Measurements from ENCODE around the gene TIMM23.
"Not testable (repeated sequence)": the region's sequence is repeated elsewhere in the genome, so short reads cannot be mapped to it uniquely, and the experiment has no call there.

TIMM23 gene

GRCh38 chr10:45972106-45972812 lies at the start of gene TIMM23:
Gene TIMM23, plus strand, starts transcription at chr10:45972489. Its CDS starts 136 bp downstream, at chr10:45972625.
- DNase-seq (ENCODE audit: low spot score), result peak; percentile 83

DNA sequence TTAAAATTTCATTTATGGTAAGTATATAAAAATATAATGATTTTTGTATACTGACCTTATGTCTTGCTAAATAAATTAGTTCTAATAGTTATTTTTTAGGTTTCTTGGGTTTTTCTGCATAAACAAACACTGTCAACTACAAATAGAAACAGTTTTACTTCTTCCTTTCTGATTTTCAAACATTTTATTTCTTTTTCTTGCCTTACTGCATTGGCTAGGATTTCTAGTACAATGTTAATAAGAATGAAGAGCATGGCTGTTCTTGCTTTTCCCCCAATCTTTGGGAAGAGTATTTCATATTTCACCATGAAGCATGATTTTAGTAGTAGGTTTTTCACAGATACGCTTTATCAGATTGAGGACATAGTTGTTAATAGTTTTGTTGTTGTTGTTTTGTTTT lies 45.5 kb upstream of the TIMM23 start:
- not testable (repeated sequence) for DNase-seq (ENCODE audit: low spot score)

DNA sequence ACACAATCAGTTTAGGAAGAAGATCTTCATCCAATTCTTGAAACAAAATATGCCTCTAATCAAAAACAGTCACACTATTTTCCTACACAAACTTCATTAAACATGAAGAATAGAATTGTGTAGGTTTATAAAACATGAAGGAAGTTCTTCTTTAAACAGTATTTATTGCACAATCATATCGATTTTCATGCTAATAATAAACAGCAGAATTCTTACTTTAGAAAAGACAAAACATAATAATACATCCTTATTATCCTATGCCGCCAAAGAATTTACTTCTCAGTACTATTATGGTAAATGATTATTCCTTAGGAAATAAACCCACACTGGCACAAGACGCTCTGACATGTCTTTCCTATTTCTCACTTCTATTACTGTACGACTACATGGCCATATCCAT lies 41.0 kb upstream of the TIMM23 start:
- DNase-seq (ENCODE audit: low spot score), result not testable (repeated sequence)

DNA sequence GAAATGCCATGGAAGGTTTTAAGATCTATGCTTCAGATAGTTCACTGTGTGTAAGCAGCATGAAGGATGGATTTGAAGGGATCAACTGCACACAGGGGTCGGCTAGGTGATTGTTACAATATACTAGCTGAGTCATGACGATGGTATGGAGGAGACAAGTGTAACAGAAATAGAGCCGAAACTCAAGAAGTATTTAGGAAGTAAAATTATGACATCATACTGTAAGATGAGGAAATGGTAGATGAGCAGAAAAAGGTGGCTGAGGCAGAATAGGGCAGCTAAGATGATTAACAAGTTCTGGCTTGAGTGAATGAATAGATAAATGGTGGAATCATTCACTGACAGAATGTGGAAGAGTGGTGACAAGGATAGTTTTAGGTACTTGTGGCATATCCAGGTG lies 37.5 kb upstream of the TIMM23 start:
- not testable (repeated sequence) for DNase-seq (ENCODE audit: low spot score)

DNA sequence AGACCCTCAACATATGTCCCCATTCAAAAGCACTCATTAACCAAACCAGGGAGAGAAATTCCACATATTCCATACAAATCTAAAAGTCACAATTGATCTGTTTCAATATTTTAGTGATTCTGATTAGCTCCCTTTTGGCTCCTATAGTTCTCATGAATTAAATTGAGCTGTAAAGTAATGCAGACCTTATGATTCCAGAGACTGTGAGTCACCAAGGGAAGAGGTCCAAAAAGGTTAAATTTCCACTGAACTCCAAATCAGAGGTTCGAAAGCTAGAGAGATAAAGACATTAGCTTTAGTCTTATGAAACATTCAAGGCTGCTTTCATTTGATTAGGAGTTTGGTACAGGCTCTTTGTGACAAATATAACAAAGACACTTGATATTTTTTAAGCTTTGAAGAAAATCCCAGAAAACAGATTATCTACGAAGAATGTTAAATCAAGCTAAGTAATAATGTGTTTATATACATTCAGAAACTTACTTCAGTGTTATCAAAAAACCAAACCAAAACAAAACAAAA lies 33.1 kb upstream of the TIMM23 start:
- DNase-seq (ENCODE audit: low spot score), result not testable (repeated sequence)

- not testable (repeated sequence) for DNase-seq (ENCODE audit: low spot score)
Observed at GRCh38 chr10:45941196-45941595, 31.1 kb upstream of the TIMM23 start.

DNA sequence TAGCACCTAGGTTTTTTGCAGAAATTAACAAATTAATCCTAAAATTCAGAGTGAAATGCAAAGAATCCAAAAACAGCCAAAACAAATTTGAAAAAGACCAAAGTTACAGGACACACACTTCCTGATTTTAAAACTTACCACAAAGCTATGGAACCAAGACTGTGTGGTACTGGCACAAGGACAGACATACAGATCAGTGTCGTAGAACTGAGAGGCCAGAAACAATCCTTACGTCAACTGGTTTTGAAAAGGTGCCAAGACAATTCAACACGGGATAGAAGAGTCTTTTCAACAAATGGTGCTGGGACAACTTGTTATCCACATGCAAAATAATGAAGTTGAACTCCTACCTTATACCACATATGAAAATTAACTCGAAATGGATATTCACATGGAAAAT lies 26.8 kb upstream of the TIMM23 start:
- DNase-seq (ENCODE audit: low spot score), result not testable (repeated sequence)

DNA sequence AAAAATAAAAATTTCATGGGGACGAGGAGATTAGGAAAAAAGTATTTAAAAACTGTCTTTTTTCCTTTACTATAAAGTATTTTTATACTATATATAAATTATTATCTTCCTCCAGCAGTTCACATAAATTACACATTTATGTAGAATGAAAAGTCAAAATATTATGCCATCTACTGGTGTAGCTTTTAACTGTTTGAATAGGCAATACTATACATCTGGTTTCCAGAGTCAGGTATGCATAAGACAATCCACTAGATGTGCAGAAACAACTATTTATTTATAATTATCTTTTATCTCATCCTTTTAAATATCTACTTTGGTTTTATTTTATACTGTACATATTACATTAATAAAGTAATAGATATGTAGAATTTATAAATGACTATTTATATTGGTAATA lies 24.9 kb upstream of the TIMM23 start:
- not testable (repeated sequence) for DNase-seq (ENCODE audit: low spot score)

GRCh38 chr10:45948801-45949200 lies 23.5 kb upstream of the TIMM23 start:
- DNase-seq (ENCODE audit: low spot score), result not testable (repeated sequence)

- DNase-seq (ENCODE audit: low spot score), result not testable (repeated sequence)
Observed at GRCh38 chr10:45954367-45954766, 17.9 kb upstream of the TIMM23 start.

DNA sequence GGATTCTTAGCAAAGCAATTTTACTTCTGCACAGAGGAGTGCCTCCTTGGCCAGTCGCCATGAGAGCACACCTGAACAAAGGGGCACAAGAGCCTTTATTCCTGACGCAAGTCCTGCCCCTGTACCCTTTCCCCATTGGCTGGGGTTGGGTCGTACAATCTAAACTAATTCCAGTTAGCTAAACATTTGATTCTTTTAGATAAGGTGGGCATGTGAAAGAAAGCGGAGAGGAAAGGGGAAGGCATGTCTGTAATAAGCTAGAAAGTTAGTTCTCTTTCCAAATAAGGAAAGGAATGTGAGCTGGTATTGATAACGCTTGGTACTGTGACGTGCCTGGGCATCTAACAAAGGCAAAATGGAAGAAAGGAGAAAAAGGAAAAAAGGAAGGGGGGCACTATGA lies 15.7 kb upstream of the TIMM23 start:
- not testable (repeated sequence) for DNase-seq (ENCODE audit: low spot score)

GRCh38 chr10:45957928-45958327 lies 14.4 kb upstream of the TIMM23 start:
- DNase-seq (ENCODE audit: low spot score), result not testable (repeated sequence)

- not testable (repeated sequence) for DNase-seq (ENCODE audit: low spot score)
Observed at GRCh38 chr10:45962686-45963452, 9.4 kb upstream of the TIMM23 start.

- DNase-seq (ENCODE audit: low spot score), result not testable (repeated sequence)
Observed at GRCh38 chr10:45971019-45971418, 1.3 kb upstream of the TIMM23 start.

- DNase-seq (ENCODE audit: low spot score), result not testable (repeated sequence)
Observed at GRCh38 chr10:45971742-45972105, 565 bp upstream of the TIMM23 start.

- not testable (repeated sequence) for DNase-seq (ENCODE audit: low spot score)
Observed at GRCh38 chr10:45972813-45973169, 502 bp downstream of the TIMM23 start.

DNA sequence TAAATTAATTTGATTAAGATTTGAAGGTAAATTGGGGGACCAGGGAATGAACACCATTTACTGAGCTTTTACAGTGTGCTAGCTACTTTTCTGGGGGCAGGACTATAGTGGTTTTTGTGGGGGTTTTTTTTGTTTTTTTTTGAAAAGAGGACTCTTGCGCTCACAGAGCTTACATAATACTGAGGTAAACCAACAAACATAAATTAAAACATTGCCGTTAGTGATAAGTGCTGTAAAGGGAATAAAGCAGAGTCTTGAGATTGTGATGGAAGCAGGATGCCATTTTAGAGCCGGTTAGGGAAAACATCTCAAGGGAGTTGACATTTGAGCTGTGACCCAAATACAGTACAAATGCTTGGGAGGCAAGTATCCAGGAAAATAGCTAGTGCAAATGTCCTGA lies 1.8 kb downstream of the TIMM23 start:
- not testable (repeated sequence) for DNase-seq (ENCODE audit: low spot score)

GRCh38 chr10:45978554-45978953 lies 6.3 kb downstream of the TIMM23 start:
- DNase-seq (ENCODE audit: low spot score), result not testable (repeated sequence)

DNA sequence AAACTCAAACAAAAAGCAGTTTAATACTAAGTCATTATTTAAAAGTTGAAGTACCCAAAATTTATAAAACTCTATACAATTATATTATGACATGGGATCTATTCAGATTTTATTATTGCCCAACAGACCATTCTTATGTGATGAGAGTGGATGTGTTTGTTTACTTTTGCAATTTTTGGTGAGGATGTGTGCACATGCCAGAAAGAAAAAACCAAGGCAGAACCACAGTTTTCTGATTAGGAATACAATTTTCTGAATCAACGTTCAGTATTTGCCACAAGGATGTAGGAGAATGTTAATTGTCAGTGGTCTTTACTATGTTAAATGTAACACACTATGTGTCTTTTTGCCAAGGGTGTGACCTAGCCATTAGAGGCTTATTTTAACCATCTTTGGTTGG lies 9.1 kb downstream of the TIMM23 start:
- not testable (repeated sequence) for DNase-seq (ENCODE audit: low spot score)

GRCh38 chr10:45983538-45984186 lies 11.4 kb downstream of the TIMM23 start:
- DNase-seq (ENCODE audit: low spot score), result peak; percentile 83

GRCh38 chr10:45984473-45984872 lies 12.2 kb downstream of the TIMM23 start:
- DNase-seq (ENCODE audit: low spot score), result not testable (repeated sequence)

DNA sequence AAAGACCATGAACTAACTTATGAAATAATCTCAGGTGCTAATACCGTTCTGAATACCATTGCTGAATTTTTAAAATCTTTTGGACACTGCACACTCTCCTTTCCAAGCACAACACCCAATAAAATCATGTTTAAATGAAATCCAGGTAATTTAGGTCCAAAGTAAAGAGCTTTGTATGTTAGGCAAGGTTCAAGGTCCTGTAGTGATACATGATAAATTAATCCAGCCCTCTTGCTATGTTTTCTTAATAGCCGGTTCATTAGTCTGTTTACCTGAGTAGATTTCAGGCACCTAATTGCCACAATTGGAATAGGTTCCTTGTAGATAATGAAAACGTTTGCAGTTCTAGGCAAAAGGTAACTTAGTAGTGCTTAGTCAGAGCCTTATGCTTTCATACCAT lies 13.3 kb downstream of the TIMM23 start:
- not testable (repeated sequence) for DNase-seq (ENCODE audit: low spot score)

DNA sequence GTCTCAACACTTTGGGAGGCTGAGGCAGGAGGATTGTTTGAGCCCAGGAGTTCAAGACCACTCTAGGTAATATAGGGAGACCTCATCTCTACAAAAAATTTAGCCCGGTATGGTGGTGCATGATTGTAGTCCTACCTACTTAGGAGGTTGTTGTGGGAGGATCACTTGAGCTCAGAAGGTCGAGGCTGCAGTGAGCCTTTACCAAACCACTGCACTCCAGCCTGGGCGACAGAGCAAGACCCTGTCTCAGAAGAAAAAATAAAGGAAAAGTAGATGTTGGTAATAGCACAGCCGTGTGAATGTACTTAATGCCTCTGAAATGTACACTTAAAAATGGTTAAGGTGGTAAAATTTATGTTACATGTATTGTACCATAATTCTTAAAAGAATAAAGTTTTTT lies 25.3 kb downstream of the TIMM23 start:
- no peak for DNase-seq (ENCODE audit: low spot score)
